ENCODE measurements around the gene FSCN2.

Gene FSCN2

DNA sequence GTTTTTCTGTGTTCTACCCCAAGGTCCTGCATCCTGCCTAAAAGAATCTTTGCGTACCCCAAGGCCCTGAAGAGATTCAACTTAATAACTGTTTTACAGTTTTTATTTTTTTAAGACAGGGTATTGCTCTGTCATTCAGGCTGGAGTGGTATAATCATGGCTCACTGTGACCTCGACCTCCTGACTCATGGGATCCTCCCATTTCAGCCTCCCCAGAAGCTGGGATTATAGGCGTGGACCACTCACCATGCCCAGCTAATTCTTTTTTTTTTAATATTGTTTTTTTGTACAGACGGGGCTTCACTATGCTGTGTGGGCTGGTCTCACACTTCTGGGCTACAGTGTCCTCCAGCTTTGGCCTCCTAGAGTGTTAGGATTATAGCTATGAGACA lies 33.3 kb downstream of the FSCN2 start:
- no peak for DNase-seq (ENCODE audit: low spot score)
- ChIA-PET POLR2A (ENCODE audit: low non-redundant PET) (no interaction called here), CTCF (interaction anchor here (0.7 kb wide), 1 partner anchor 16 kb away, joined by 4 read pairs; no protein-coding TSS in a partner anchor)
- peak overlapping the region; percentile 99; the same call in 1 of the 2 replicates for H3K27ac ChIP-seq
- TF ChIP-seq, protein P1, sequence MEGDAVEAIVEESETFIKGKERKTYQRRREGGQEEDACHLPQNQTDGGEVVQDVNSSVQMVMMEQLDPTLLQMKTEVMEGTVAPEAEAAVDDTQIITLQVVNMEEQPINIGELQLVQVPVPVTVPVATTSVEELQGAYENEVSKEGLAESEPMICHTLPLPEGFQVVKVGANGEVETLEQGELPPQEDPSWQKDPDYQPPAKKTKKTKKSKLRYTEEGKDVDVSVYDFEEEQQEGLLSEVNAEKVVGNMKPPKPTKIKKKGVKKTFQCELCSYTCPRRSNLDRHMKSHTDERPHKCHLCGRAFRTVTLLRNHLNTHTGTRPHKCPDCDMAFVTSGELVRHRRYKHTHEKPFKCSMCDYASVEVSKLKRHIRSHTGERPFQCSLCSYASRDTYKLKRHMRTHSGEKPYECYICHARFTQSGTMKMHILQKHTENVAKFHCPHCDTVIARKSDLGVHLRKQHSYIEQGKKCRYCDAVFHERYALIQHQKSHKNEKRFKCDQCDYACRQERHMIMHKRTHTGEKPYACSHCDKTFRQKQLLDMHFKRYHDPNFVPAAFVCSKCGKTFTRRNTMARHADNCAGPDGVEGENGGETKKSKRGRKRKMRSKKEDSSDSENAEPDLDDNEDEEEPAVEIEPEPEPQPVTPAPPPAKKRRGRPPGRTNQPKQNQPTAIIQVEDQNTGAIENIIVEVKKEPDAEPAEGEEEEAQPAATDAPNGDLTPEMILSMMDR (conservative IDR thresholded peaks at IDR 0.05; ENCODE audit: low read depth) = no peak

DNA sequence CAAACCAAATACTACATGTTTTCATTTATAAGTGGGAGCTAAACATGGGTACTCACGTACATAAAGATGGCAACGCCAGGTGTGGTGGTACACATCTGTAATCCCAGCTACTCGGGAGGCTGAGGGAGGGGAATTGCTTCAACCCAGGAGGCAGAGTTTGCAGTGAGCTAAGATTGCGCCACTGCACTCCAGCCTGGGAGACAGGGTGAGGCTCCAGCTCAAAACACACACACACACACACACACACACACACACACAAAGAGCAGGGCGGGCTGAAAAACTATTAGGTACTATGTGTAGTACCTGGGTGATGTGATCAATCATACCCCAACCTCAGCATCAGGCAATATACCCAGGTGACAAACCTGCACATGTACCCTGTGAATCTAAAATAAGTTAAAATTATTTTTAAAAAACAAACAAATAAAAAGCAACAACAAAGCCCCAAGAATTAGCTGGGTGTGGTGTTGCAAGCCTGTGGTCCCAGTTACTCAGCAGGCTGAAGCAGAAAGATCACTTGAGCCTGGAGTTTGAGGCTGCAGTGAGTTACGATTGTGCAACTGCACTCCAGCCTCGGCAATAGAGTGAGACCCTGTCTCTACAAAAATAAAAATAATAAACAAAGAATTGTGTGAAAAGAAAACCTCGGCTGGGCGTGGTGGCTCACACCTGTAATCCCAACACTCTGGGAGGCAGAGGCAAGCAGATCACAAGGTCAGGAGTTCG lies 35.8 kb downstream of the FSCN2 start:
- ChIA-PET CTCF (no interaction called here), POLR2A (ENCODE audit: low non-redundant PET) (interaction anchor here (0.6 kb wide), 1 partner anchor 44 kb away, joined by 4 read pairs; no protein-coding TSS in a partner anchor)
- peak overlapping the region; percentile 99 for H3K27ac ChIP-seq
- TF ChIP-seq, protein P1 (conservative IDR thresholded peaks at IDR 0.05; ENCODE audit: low read depth) = no peak
- DNase-seq (ENCODE audit: low spot score) = no peak

DNA sequence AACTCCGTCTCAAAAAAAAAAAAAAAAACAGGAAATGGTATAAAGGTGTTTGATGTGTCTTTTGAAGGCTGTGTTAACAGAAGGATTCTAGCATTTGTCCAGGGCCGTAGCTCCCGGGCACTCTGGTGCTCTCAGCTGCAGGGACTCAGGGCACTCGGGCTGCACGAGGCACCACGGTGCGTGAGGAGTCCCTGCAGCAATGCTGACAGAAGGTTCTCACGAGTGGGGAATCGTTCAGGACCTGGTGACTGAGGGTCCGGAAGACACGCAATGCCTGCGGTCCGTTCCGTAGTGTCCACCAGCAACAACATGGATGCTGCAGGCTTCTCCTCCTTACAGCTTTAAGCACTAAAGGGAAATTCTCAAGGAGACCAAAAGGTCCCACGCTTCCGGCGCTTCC lies 36.6 kb downstream of the FSCN2 start:
- CTCF ChIA-PET = no interaction called here
- TF ChIP-seq, protein P1 (conservative IDR thresholded peaks at IDR 0.05; ENCODE audit: low read depth) = no peak
- H3K27ac ChIP-seq = peak overlapping the region; percentile 99
- POLR2A ChIA-PET (ENCODE audit: low non-redundant PET) = no interaction called here
- no peak for DNase-seq (ENCODE audit: low spot score)

DNA sequence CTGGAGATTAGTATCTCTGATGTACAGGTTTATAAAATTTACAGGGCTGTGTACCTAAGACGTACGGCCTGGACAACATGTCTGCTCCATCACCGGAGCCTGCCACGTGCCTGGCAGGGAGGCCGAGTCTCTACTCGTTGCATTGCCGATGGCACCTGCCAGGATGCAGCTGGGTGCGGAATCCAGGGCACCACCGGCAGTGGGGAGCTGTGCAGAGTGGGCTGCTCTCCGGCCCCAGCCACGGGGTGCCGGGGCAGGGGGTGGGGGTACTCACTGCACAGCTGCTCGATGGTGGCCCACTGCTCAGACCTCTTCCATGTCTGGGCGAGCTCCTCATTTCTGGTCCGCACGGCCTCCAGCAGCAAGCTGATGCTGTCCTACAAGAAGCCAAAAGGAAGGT lies 37.1 kb downstream of the FSCN2 start:
- peak overlapping the region; percentile 99 for H3K27ac ChIP-seq
- no peak for DNase-seq (ENCODE audit: low spot score)
- ChIA-PET CTCF (no interaction called here), POLR2A (ENCODE audit: low non-redundant PET) (no interaction called here)
- TF ChIP-seq, protein P1 (conservative IDR thresholded peaks at IDR 0.05; ENCODE audit: low read depth) = no peak

DNA sequence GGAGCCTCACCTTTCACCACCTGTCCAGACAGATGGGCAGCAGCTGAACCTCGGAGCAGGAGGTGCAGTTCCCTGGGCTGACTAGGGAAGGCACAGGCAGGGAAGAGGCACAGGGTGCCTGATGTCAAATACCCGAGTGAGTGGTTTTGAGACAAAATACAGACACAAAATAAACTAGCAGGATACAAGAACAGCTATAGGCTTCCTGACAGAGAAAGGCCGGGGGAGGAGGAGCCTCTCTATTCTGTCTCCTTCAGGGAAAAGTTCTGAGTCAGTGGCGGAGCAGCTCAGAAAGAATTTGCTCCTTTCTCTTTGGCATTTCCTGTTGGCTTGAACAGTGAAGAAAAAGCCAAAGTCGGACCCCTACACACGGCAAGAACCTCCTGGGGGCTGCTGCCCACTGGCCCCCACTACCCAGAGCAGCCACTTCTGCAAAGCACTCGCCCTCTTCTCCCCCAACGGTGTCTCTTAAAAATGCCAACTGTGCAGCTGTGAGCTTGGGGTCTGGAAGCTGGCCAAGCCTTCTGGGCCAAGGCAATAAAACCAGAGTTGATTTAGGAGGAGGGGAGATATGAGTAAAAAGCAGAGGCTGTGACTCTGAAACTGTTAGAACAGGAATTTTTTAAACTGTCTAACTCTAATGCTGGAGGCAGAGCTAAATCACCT lies 38.4 kb downstream of the FSCN2 start:
- ChIA-PET CTCF (interaction anchor here (0.6 to 1.4 kb wide), 5 partner anchors 11 to 1560 kb away, joined by 3 to 6 read pairs (median 3); no protein-coding TSS in a partner anchor), POLR2A (ENCODE audit: low non-redundant PET) (interaction anchor here (0.6 kb wide), 1 partner anchor 14 kb away, joined by 4 read pairs; no protein-coding TSS in a partner anchor)
- peak; percentile 81 for DNase-seq (ENCODE audit: low spot score)
- TF ChIP-seq, protein P1 (conservative IDR thresholded peaks at IDR 0.05; ENCODE audit: low read depth) = no peak
- peak overlapping the region; percentile 99 for H3K27ac ChIP-seq

DNA sequence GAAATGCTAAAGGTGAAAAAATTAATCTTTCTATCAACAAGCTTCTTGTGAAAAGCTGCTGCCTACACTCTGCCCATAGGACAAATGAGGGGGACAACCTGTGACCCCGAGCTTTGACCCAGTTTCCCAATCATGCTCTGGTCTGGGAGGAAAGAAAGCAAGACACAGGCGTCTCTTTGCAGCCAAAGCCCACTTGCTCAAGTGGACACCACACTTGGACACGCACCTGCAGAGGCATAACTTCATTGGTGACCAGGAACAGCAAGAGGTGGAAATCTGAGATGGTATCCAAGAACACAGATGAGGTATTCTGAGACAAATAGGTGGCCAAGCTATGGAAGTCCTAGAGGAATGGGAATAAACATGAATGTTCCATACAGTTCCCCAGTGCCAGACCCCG lies 39.0 kb downstream of the FSCN2 start:
- TF ChIP-seq, protein P1 (conservative IDR thresholded peaks at IDR 0.05; ENCODE audit: low read depth) = no peak
- peak overlapping the region; percentile 99 for H3K27ac ChIP-seq
- ChIA-PET POLR2A (ENCODE audit: low non-redundant PET) (no interaction called here), CTCF (interaction anchor here (0.6 to 1.4 kb wide), 3 partner anchors 15 to 1560 kb away, joined by 3 read pairs; no protein-coding TSS in a partner anchor)
- no peak for DNase-seq (ENCODE audit: low spot score)
